Activated gamma-delta T cell treated with Interleukin-2 at 50 U/mL for 16 hours (primary cell): ENCODE data around the gene FBXW8.

Source experiments
- DNase-seq: peaks from one replicate; pipeline ENCODE4 v3.0.0-alpha.2; 2020

Gene FBXW8

GRCh38 chr12:117026343-117026742, 115.6 kb downstream of the FBXW8 start:
- no peak for DNase-seq

GRCh38 chr12:117026921-117027250, 116.1 kb downstream of the FBXW8 start:
- DNase-seq: no peak

- DNase-seq: no peak
These were observed 116.7 kb downstream of the FBXW8 start for GRCh38 chr12:117027251-117028086.

GRCh38 chr12:117028254-117028653, 117.5 kb downstream of the FBXW8 start:
- no peak for DNase-seq

- DNase-seq: no peak
These were observed 119.6 kb downstream of the FBXW8 start for GRCh38 chr12:117030187-117030900.

GRCh38 chr12:117031843-117032592, 121.3 kb downstream of the FBXW8 start:
- no peak for DNase-seq

- no peak for DNase-seq
These were observed 122.0 kb downstream of the FBXW8 start for GRCh38 chr12:117032593-117033381.

- no peak for DNase-seq
These were observed 122.9 kb downstream of the FBXW8 start for GRCh38 chr12:117033382-117034221.

- no peak for DNase-seq
These were observed 123.5 kb downstream of the FBXW8 start for GRCh38 chr12:117034249-117034648.

- no peak for DNase-seq
These were observed 124.0 kb downstream of the FBXW8 start for GRCh38 chr12:117034701-117035151.

- no peak for DNase-seq
These were observed 124.5 kb downstream of the FBXW8 start for GRCh38 chr12:117035287-117035686.

- no peak for DNase-seq
These were observed 125.3 kb downstream of the FBXW8 start for GRCh38 chr12:117036046-117036445.

- DNase-seq: no peak
These were observed 125.8 kb downstream of the FBXW8 start for GRCh38 chr12:117036547-117036946.

- DNase-seq: no peak
These were observed 126.7 kb downstream of the FBXW8 start for GRCh38 chr12:117037289-117038022.

GRCh38 chr12:117038023-117038680, 127.4 kb downstream of the FBXW8 start:
- no peak for DNase-seq

GRCh38 chr12:117038919-117039318, 128.2 kb downstream of the FBXW8 start:
- DNase-seq: no peak

GRCh38 chr12:117039891-117040309, 129.2 kb downstream of the FBXW8 start:
- no peak for DNase-seq

- no peak for DNase-seq
These were observed 129.7 kb downstream of the FBXW8 start for GRCh38 chr12:117040496-117040895.

GRCh38 chr12:117041798-117042170, 131.0 kb downstream of the FBXW8 start:
- no peak for DNase-seq

GRCh38 chr12:117042171-117042842, 131.6 kb downstream of the FBXW8 start:
- no peak for DNase-seq
